ENCODE measurements around the gene NBPF3. TPM values are rescaled to one million over a fixed set of nuclear protein-coding genes. Genes with fewer than 3 reads are reported as not detected.

Gene NBPF3
- total RNA-seq, 1 donor from 2014 or later = 19.4 TPM

GRCh38 chr1:21496886-21497285 is 56.9 kb downstream of the NBPF3 start:
- TF ChIP-seq CTCF (IDR thresholded peaks at IDR 0.05; ENCODE audit: unreplicated experiment) = no peak
- Mint-ChIP-seq H3K4me1 (ENCODE audit: low read depth) (no peaks in the 10 kb centered on the region), H3K9me3 (ENCODE audit: low read depth) (no peaks in the 10 kb centered on the region), H3K36me3 (ENCODE audit: insufficient read depth) (no peaks in the 10 kb centered on the region), H3K27ac (no peak overlapping the region), H3K4me3 (ENCODE audit: low read depth) (no peak overlapping the region), H3K27me3 (peaks cover 6% of the 10 kb centered on the region)
- no peak for DNase-seq (ENCODE audit: low spot score, unreplicated experiment)

GRCh38 chr1:21497466-21498061 is 57.6 kb downstream of the NBPF3 start:
- Mint-ChIP-seq H3K27me3 (peaks cover 3% of the 10 kb centered on the region), H3K36me3 (ENCODE audit: insufficient read depth) (no peaks in the 10 kb centered on the region), H3K27ac (no peak overlapping the region), H3K4me1 (ENCODE audit: low read depth) (no peaks in the 10 kb centered on the region), H3K9me3 (ENCODE audit: low read depth) (no peaks in the 10 kb centered on the region), H3K4me3 (ENCODE audit: low read depth) (no peak overlapping the region)
- no peak for TF ChIP-seq CTCF (IDR thresholded peaks at IDR 0.05; ENCODE audit: unreplicated experiment)
- no peak for DNase-seq (ENCODE audit: low spot score, unreplicated experiment)

- H3K27me3 Mint-ChIP-seq = peaks cover 3% of the 10 kb centered on the region
Measured at GRCh38 chr1:21499283-21499950, 59.5 kb downstream of the NBPF3 start.

DNA sequence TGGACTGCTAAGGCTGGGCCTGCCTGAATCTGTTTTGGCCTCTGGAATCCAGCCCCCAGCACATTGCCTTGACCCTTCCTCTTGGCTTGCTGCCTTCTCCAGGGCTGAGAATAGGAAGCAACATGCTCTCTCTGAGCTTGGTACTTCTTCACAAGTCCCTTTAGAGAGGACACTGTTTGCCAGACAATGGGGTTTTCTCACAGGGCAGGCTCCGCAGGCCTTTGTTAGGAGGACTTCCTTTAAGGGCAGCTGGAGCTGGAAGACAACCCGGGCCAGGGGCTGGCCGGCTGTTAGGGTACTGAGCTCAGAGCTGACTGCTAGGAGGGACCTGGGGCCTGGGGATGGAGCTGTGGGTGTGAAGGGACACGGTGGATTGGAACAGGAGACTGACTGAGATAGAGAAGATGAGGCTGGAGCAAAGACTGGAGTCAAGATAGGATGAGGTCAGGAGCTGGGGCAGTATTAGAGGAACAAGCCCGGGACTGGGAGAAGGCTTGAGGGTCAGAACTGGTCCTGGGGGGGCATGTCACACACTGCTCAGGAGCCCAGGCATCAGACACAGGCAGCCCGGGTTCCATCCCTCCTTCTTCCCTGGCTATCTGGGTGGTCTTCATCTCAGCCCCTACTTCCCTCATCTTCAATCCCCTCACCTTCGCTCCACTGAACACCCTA is 63.9 kb downstream of the NBPF3 start:
- no peaks in the 10 kb centered on the region for H3K9me3 Mint-ChIP-seq (ENCODE audit: low read depth)
- H3K4me1 Mint-ChIP-seq (ENCODE audit: low read depth) = peaks cover under 1% of the 10 kb centered on the region
- no peak for DNase-seq (ENCODE audit: low spot score, unreplicated experiment)
- H3K4me3 Mint-ChIP-seq (ENCODE audit: low read depth) = no peak overlapping the region
- no peak overlapping the region for H3K27ac Mint-ChIP-seq
- H3K36me3 Mint-ChIP-seq (ENCODE audit: insufficient read depth) = no peaks in the 10 kb centered on the region
- TF ChIP-seq CTCF (IDR thresholded peaks at IDR 0.05; ENCODE audit: unreplicated experiment) = no peak
- peaks cover 26% of the 10 kb centered on the region for H3K27me3 Mint-ChIP-seq

More at GRCh38 chr1:21499283-21499950, 59.5 kb downstream of the NBPF3 start:
- Mint-ChIP-seq H3K9me3 (ENCODE audit: low read depth) (no peaks in the 10 kb centered on the region), H3K36me3 (ENCODE audit: insufficient read depth) (no peaks in the 10 kb centered on the region), H3K4me1 (ENCODE audit: low read depth) (no peaks in the 10 kb centered on the region), H3K27ac (no peak overlapping the region), H3K4me3 (ENCODE audit: low read depth) (no peak overlapping the region)
- no peak for TF ChIP-seq CTCF (IDR thresholded peaks at IDR 0.05; ENCODE audit: unreplicated experiment)
- DNase-seq (ENCODE audit: low spot score, unreplicated experiment) = no peak

- H3K27ac Mint-ChIP-seq = no peak overlapping the region
- H3K9me3 Mint-ChIP-seq (ENCODE audit: low read depth) = no peaks in the 10 kb centered on the region
- H3K4me3 Mint-ChIP-seq (ENCODE audit: low read depth) = no peak overlapping the region
- no peak for DNase-seq (ENCODE audit: low spot score, unreplicated experiment)
- H3K36me3 Mint-ChIP-seq (ENCODE audit: insufficient read depth) = no peaks in the 10 kb centered on the region
- no peak for TF ChIP-seq CTCF (IDR thresholded peaks at IDR 0.05; ENCODE audit: unreplicated experiment)
- H3K27me3 Mint-ChIP-seq = peaks cover 46% of the 10 kb centered on the region
- peaks cover 7% of the 10 kb centered on the region for H3K4me1 Mint-ChIP-seq (ENCODE audit: low read depth)
Measured at GRCh38 chr1:21506804-21507203, 66.9 kb downstream of the NBPF3 start.
